A673 (cell line): Measurements from ENCODE around the gene BNC2.

ENCODE experiments used
- CTCF ChIP-seq: fragments of 300-800, 200-600 bp; sonication (generic); conservative IDR thresholded peaks from 2 replicates; pipeline ENCODE4 v1.5.1; 2017; ENCODE audit warnings: low read depth, mild to moderate bottlenecking, antibody characterized with exemption, low read length, moderate library complexity, mixed read lengths
- EZH2 ChIP-seq: fragments of 200-600 bp; sonication (generic); IDR thresholded peaks from 2 replicates; pipeline ENCODE4 v1.6.1; 2017; ENCODE audit warnings: borderline replicate concordance, low read depth, mild to moderate bottlenecking, mixed read lengths, antibody characterized with exemption, low read length; ENCODE audit not compliant: poor library complexity, severe bottlenecking

DNA sequence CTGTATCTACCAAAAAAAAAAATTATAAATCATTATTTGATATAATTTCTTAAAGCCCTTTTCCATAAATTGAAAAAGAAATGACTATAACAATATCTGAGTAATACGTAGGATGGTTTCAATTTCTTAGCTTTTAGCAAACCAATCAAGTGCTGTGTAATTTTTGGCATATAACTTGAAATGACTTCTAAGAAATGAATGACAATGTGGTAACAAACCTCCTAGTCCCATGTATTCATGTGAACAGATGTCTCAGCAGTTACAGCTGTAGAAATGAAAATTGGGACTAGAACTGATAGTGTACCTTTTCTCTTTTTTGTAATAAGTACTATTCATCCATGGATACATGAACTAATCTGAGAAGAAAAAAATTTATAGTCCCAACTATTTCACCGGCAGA lies 307.0 kb downstream of the BNC2 start:
- TF ChIP-seq CTCF (no peak), EZH2 (no peak)
